Testis (tissue), 3 donors: ENCODE data around the gene NRROS. TPM values are rescaled to one million over a fixed set of nuclear protein-coding genes. Genes with fewer than 3 reads are reported as not detected.
A peak's percentile ranks its signal among the peaks of the same experiment; 100 is the strongest.

Source experiments
- DNase-seq: peaks from one replicate; pipeline ENCODE4 v3.0.0-alpha.2; 2019
- H3K27ac ChIP-seq, 2 donors: fragments of 200-600 bp; sonication (generic); one replicate each; pipeline ENCODE4 v1.5.1; 2019
- H3K27me3 ChIP-seq: fragments of 200-600 bp; sonication (generic); one replicate; pipeline ENCODE4 v1.5.1; 2019
- H3K36me3 ChIP-seq: fragments of 200-600 bp; sonication (generic); one replicate; pipeline ENCODE4 v1.5.1; 2017; ENCODE audit warnings: low read depth; ENCODE audit errors: missing control alignments
- H3K4me1 ChIP-seq: fragments of 200-600 bp; sonication (generic); one replicate; pipeline ENCODE4 v1.5.1; 2019
- H3K4me3 ChIP-seq, 2 donors: fragments of 200-600 bp; sonication (generic); one replicate each; pipeline ENCODE4 v1.5.1; 2017 to 2019
- H3K9me3 ChIP-seq: fragments of 200-600 bp; sonication (generic); one replicate; pipeline ENCODE4 v1.5.1; 2017
- CTCF ChIP-seq, 3 experiments: fragments of 450-650 bp in 2 of 3; fragments of 200-600 bp in 1 of 3; sonication (generic) in 1 of 3; IDR thresholded peaks; one replicate each; pipeline ENCODE4 v1.5.1; 2016 to 2019; ENCODE audit warnings: antibody characterized with exemption in 3 of 3, mild to moderate bottlenecking in 2 of 3, moderate library complexity in 1 of 3
- POLR2A ChIP-seq: fragments of 450-650 bp; IDR thresholded peaks from one replicate; pipeline ENCODE4 v1.6.1; 2017; ENCODE audit warnings: antibody characterized with exemption, mild to moderate bottlenecking, moderate library complexity
- WGBS, 2 donors: methylation state at CpG; one replicate each; pipeline ENCODE4 v1.1.5; 2018; 5-methylcytosine and 5-hydroxymethylcytosine counted together
- intact Hi-C: fragments of 100-400 bp; cut with DNase I; formaldehyde crosslinking; loops from one replicate; pipeline ENCODE4 v1.15.1; 2023; ENCODE audit warnings: low total_unique reads
- polyA plus RNA-seq: library from polyadenylated mRNA; stranded (reverse); fragments of 350-450 nt; fragmentation: Illumina TruSeq; extraction: RNeasy Lipid Tissue Mini Kit (QIAGEN cat#74804); gene quantifications from one replicate; pipeline ENCODE4 v1.2.3, GENCODE V29; 2014; ENCODE audit warnings: low read depth, low replicate concordance; ENCODE audit not compliant: insufficient read depth
- total RNA-seq, 2 donors: library from RNA; depleted of rRNA; stranded (reverse); fragments of >200 nt; gene quantifications; one replicate each; pipeline ENCODE4 v1.2.3, GENCODE V29; 2016

Gene NRROS
- total and polyA plus RNA-seq, 3 donors from 2014 or later, result 2.8 to 5.5 (median 3.2) TPM

- peak; percentile 51 for DNase-seq
- H3K27ac ChIP-seq, result no peak overlapping the region
- no peaks in the 10 kb centered on the region for H3K9me3 ChIP-seq
- no peaks in the 10 kb centered on the region for H3K27me3 ChIP-seq
- WGBS, 2 donors, result 23 to 36% methylated on average over 6 of the region's 6 CpGs
- H3K36me3 ChIP-seq, result no peaks in the 10 kb centered on the region
- no peak for TF ChIP-seq CTCF (IDR thresholded peaks at IDR 0.05)
- TF ChIP-seq POLR2A, result no peak
- no peaks in the 10 kb centered on the region for H3K4me1 ChIP-seq
- intact Hi-C loops, result no loop called here
- no peak overlapping the region for H3K4me3 ChIP-seq
Observed at GRCh38 chr3:196650740-196651311, 11.3 kb downstream of the NRROS start.

- no peak for TF ChIP-seq CTCF (IDR thresholded peaks at IDR 0.05)
- TF ChIP-seq POLR2A, result no peak
- no peaks in the 10 kb centered on the region for H3K27me3 ChIP-seq
- no peaks in the 10 kb centered on the region for H3K9me3 ChIP-seq
- no peak overlapping the region for H3K4me3 ChIP-seq
- no peak overlapping the region for H3K27ac ChIP-seq
- H3K4me1 ChIP-seq, result no peaks in the 10 kb centered on the region
- 64 to 75% methylated on average over 3 of the region's 3 CpGs for WGBS, 2 donors
- DNase-seq, result no peak
- intact Hi-C loops, result no loop called here
- H3K36me3 ChIP-seq, result no peaks in the 10 kb centered on the region
Observed at GRCh38 chr3:196651819-196652218, 12.3 kb downstream of the NRROS start.

GRCh38 chr3:196652961-196653795 lies 13.7 kb downstream of the NRROS start:
- no peaks in the 10 kb centered on the region for H3K27me3 ChIP-seq
- no peak overlapping the region for H3K27ac ChIP-seq
- H3K9me3 ChIP-seq, result no peaks in the 10 kb centered on the region
- TF ChIP-seq POLR2A (no peak), CTCF (IDR thresholded peaks at IDR 0.05) (no peak)
- intact Hi-C loops, result no loop called here
- no peak overlapping the region for H3K4me3 ChIP-seq
- no peak for DNase-seq
- H3K4me1 ChIP-seq, result no peaks in the 10 kb centered on the region
- WGBS, 2 donors, result 83 to 89% methylated on average over 10 to 15 of the region's 15 CpGs
- H3K36me3 ChIP-seq, result no peaks in the 10 kb centered on the region

GRCh38 chr3:196654006-196654734 lies 14.7 kb downstream of the NRROS start:
- H3K36me3 ChIP-seq, result no peaks in the 10 kb centered on the region
- 80 to 81% methylated on average over 11 to 12 of the region's 12 CpGs for WGBS, 2 donors

More at GRCh38 chr3:196654006-196654734, 14.7 kb downstream of the NRROS start:
- no peaks in the 10 kb centered on the region for H3K4me1 ChIP-seq
- no peaks in the 10 kb centered on the region for H3K27me3 ChIP-seq
- H3K4me3 ChIP-seq, result no peak overlapping the region
- DNase-seq, result no peak
- TF ChIP-seq CTCF (IDR thresholded peaks at IDR 0.05), result no peak
- TF ChIP-seq POLR2A, result no peak
- no peaks in the 10 kb centered on the region for H3K9me3 ChIP-seq
- H3K27ac ChIP-seq, result no peak overlapping the region
- intact Hi-C loops, result no loop called here
